Right kidney (tissue), 1 donor: ENCODE measurements around the gene ZFP57.

ENCODE experiments used
- DNase-seq: peaks from one replicate; pipeline ENCODE4 v3.0.0-alpha.2; 2016

Gene ZFP57

DNA sequence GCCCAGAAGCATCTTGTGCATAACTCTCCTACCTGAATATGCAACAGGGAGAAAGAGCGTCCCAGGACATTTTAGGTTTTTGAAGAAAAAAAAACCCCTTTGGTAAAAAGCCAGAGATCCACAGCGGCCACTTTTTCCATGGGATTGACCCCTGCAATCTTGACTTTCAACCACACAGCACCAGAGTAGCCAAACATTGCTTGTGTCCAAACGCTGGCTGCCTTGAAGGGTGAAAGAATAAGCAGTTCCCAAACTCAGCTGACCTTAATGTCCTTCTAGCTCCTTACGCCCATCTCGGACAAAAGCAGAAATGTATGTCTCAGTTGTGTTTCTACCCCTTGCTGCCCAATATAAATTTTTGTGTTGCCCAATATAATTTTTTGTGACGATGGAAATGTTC, 25.3 kb downstream of the ZFP57 start:
- DNase-seq, result no peak

DNA sequence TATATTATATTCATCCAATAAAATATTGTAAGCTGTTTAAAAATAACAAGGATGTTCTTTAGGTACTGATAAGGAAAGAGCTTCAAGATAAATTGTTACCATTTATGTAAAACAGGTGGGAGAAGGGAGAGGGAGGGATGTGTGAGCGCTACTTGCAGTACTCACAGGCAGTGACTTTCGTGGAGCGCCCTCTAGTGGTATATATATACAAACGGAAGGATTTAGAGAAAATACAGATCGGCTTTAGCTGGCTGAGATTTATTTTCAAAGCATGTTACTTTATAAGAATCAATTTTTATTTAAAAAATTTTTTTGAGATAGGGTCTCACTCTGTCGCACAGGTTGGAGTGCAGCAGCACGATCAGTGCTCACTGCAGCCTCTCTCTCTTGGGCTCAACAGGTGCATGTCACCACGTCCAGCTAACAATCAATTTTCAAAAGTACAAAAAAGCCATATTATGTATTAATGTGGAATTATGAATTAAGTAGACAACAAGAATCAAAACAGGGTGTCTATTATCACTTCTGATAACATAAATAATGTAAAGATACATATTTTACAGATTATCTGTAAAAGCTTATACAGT, 27.4 kb downstream of the ZFP57 start:
- DNase-seq, result no peak

DNA sequence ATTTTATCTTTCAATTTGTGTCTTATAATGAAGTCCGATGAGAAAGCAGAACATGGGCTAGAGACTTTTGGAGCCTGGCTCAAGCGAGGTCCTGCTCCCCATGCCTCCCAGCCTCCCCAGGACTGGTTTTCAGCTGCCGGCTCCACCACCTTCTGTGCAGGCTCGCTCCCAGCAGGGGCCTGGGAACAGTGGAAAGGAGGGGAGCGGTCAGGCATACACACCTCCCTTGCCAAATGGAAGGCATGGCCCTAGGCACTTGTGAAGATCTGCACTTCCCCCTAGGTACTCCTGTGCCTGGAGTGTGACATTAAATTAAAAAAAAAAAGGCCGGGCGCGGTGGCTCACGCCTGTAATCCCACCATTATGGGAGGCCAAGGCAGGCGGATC, 28.8 kb downstream of the ZFP57 start:
- no peak for DNase-seq

DNA sequence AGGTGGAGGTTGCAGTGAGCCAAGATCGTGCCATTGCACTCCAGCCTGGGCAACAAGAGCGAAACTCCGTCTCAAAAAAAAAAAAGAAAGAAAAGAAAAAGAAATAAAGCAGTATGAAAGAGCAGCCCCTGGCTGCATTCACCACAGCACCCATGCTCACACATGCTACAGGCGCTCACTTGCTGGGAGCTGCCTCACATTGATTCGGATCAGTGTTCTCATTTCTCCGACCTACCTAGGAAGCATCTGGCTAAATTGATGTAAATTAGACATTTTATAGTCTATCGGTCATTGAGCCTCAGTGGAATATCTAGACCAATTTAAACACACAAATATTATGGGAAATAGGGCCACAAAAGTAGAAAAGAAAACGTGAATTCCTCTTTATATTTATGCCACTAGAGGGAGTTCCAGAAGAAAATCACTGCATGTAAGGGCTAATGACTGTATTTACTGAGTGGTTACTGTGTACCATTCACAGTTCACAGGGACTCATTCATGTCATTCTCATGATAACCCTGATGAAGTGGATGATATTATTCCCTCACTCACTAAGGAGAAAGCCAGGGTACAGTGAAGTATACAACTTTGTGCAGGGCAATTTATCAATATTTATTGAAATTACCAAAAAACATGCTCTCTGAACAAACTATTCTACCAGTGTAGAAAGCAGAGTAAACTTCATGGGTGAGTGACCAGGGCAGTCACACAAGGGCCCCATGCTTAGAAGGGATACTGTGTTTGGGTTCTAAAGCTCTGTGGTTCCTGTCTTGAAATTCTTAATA, 29.3 kb downstream of the ZFP57 start:
- no peak for DNase-seq

DNA sequence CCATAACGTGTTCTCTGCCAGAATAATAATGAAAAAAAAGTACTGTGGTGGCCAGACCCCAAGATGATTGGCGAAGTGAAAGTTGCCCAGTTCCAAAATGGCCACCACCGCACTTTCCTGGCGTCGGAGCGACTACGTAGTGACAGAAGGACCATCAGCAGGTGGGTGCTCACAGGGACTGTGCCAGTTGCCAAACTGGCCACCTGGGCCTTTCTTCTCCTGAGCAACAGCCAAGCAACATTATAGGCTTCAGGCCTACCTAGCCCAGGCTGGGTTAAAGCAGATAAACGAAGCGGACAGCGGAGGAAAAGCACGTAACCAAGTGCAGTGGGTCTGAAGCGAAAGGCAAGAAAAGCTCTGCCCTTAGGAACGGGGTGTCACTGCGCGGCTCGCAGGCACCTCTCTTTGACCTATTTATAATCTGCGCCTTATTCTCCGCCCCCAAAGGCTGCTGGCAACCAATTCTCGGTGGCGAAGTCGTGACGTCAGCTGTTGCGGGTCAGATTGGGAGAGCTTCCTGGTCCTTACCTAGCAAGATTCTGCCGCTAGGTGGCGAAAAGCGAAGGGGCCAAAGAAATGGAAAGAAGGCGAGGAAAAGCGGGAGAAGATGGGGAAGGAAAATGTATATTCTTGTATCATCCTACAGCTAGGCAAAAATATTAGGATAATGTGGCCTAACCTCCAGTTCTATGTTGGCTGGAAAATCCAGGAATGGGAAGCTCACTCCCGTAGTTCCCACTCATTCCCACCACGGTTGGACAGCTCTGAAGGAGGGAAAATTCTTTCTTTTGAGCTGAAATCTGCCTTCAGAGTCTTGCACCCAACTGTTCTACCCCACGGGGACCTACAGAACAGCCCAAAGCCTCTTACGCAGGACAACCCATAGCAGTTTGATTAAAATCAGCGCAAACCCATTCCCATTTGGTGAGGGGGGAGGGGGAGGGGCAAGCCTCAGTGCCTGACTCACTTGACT, 31.0 kb downstream of the ZFP57 start:
- DNase-seq, result peak; percentile 89

DNA sequence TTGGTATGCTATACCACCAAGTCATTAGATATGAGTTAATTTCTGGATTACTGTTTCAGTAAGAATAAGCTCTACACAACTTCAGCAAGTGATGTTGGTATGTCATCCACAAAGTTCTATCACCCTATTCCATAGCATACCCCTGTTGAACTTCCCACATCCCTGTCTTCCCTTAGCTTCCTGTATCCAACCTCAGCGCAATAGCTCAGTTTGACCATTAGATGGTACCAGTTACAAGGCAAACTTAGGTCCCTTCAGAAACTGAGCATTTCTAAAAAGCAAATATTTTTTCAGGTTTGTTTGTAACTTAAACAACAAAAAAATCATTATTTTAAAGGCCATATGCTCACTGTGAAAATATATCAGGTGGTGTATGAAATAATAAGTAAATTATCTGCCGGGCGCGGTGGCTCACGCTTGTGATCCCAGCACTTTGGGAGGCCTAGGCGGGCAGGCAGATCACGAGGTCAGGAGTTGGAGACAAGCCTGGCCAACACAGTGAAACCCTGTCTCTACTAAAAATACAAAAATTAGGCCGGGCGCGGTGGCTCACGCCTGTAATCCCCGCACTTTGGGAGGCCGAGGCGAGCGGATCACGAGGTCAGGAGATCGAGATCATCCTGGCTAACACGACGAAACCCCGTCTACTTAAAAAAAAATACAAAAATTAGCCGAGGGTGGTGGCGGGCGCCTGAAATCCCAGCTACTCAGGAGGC, 32.9 kb downstream of the ZFP57 start:
- no peak for DNase-seq

DNA sequence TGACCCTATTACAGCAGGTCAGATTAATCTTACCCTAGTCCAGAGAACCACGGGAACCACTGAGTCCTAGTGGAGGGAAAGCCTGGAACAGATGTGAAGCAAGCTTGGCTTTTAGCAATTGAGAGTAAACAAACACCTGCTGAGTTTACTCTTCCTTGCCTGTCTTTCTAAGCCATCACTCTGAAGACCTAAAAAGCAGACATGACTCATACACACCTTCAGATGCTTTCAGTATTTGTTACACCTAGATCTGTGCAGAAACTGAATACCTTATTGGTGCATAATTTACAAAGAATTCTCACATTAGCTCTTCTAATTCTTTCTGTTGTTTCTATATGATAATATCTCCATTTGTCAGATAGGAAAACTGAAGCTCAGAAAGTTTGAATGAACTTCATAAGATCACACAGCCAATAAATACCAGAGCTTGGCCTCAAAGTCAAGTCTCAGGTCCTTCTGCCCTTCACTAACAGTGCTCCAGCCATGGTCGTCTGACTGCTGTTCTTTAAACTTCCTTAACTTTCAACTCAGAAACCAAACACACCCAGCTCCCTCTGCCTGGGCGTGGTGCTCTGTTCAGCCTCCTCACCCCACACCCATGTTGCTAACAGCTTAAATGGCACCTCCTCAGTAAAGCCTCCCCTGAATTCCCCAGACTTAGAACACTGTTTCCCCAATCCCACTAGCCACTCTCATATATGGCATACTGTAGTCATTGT, 39.4 kb downstream of the ZFP57 start:
- no peak for DNase-seq

DNA sequence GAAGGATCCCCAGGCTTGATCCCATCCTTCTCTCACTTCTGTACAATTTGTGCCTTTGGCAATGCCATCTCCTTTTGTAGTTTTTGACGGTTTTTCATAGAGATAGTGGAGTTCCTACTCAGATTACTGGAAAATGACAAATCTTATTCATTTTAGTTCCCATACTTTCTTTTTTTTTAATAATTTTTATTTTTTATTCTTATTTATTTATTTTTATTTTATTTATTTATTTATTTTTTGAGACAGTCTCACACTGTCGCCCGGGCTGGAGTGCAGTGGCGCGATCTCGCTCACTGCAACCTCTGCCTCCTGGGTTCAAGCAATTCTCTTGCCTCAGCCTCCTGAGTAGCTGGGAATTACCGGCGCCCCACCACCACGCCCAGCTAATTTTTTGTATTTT, 43.7 kb downstream of the ZFP57 start:
- no peak for DNase-seq

DNA sequence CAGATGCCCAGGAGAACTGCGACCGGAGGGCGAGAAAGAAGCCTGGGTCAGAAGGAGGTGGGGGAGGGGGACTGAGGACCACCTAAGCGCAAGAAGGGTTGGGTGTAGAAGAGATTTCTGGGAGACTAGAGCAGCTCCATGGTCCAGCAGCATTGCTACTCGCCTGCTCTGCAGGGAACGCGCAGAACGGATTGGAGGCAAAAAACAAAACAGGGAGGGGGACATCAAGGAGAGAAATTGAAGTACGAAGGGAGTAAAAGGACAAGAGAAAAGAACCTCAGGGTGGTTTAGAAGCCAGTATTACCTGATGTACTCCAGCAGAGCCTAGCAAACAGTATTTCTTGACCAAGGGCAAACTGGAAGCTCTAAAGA, 47.4 kb downstream of the ZFP57 start:
- no peak for DNase-seq

DNA sequence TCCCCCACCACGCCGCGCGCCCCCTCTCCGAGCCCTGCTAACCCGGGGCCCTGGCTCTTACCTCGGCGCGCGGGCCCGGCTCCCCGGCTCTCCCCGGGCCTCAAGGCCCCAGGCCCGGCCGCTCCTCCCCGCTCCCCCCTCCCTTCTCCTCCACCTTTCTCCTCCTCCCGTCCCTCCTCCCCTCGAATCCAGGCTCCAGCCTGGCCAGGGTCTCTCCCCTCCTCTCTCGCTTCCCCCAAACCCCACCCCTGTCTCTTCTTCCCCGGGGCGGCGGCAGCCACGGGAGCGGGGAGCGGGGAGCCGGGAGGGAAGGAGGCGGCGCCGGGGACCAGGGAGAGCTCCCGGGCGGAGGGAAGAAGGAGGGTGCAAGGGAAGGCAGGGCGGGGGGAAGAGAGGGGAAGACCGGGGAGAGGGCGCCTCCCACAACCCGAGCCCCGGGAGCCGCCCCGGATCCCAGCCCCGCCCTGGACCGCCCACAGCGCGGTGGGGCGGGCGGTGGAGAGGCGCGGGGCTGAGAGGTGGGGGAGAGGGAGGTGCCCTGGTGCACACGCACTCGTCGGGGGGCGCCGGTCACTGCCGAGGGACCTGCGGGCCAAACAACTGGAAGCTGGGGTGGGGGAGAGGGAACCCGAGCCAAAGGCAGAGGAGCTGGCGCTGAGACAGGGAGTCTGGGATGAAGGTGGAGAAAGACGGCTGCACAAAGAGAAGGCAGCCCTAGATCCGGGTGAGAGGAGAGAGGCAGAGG, 48.0 kb downstream of the ZFP57 start, which contains the start of gene GABBR1:
TSS of gene GABBR1 (minus strand) at position 395 of the 745 bp plus-strand sequence. CDS start 798 bp downstream, outside the sequence.
- DNase-seq, result peak; percentile 87

DNA sequence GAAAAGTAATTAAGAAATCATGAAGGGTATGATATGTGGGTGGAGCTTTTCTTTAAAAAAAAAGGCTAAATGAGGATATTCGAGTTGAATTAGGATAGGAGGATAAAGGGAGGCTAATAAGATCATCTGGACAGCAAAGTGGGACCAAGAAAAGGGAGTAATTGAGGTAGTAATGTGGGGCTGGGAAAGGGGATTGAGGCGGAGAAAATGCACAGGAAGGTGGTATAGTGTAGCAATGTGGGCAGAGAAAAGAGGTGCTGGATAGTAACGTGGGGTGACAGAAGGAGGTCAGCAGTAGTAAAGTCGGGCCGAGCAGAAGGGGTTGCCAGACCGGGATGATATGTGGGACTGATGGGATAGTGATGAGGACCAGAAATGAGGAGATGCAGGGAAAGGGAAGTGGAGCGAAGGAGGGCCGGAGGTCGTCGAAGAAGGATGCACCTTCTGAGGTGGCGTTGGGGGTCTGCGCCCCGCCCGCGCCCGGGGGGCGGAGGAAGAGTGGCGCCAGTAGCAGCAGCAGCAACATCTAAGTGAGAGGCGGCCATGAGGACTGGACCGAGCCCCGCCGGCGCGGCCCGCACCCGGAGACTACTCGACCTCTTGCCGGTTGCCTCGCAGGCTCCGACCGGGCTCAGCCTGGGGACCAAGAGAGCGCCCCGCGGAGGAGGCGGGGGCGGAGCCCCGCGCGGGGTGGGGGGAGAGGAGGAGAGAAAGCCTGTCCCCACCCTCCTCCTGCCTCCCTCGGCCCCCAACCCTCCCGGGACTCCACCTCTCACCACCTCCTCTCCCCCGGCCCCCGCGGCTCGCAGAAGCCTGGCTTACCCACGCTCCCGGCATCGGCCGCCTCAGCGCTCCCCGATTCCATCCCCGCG, 48.9 kb downstream of the ZFP57 start:
- DNase-seq, result peak; percentile 63

DNA sequence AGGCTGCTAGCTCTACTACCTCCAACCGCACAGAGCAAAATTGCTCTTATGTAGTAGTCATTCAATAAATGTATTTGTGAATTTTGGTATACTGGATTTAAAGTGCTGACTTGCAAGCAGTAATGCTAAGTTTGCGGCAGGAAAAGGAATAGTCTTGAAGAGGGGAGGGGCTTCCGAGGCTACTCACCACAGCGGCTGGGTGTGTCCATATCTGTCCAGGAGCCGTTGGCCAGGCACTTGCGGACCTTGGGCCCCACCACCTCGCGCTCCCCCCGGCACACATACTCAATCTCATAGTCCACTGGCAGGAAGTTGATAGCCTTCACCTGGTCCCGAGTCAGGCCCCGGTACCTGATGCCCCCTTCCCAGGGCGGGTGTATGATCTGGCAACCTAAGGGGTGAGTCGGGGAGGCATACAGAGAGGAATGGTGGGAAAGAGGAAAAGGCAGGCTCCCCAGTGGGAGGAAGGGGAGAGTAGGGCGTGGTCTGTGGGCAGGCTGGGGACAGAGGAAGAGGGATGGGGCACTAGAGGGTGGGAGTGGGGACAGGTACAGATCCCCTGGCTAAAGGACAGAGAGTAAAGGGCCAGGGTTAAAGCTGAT, 49.6 kb downstream of the ZFP57 start:
- DNase-seq, result no peak

DNA sequence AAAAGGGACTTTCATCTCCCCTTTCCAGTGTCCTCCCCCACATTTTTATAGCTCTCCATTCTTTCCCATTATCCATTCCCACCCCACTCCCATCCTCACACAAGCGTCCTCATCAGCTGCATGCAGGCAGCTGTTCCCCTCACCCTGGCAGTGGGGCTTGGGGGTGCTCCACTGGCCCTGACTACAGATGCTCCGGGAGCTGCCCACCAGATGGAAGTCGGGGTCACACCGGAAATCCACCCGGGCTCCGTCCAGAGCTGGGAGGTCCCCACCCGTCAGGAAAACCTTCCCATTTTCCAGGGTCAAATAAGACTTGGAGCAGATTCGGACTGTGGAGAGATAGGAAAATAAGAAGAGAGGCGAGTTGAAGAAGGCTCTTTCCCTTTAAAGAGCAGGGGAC, 50.6 kb downstream of the ZFP57 start:
- no peak for DNase-seq

DNA sequence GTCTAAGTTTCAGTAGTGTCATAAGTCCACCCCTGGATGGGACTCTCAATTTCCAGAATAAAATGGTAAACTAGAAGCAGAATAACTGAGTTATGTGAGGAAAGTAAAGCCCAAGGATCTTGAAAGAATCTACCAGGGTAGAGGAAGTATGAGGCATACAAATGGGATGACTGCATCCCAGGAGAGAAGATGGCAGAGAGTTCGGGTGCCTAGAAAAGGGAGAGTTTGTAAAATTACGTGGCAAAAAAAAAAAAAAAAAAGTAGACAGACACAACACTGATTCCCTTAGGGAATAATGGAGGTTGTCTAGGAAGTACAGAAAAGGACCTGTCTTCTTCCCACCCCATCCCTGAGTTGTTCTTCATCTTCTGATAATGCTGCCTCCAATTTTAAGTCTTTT, 51.4 kb downstream of the ZFP57 start:
- DNase-seq, result no peak

DNA sequence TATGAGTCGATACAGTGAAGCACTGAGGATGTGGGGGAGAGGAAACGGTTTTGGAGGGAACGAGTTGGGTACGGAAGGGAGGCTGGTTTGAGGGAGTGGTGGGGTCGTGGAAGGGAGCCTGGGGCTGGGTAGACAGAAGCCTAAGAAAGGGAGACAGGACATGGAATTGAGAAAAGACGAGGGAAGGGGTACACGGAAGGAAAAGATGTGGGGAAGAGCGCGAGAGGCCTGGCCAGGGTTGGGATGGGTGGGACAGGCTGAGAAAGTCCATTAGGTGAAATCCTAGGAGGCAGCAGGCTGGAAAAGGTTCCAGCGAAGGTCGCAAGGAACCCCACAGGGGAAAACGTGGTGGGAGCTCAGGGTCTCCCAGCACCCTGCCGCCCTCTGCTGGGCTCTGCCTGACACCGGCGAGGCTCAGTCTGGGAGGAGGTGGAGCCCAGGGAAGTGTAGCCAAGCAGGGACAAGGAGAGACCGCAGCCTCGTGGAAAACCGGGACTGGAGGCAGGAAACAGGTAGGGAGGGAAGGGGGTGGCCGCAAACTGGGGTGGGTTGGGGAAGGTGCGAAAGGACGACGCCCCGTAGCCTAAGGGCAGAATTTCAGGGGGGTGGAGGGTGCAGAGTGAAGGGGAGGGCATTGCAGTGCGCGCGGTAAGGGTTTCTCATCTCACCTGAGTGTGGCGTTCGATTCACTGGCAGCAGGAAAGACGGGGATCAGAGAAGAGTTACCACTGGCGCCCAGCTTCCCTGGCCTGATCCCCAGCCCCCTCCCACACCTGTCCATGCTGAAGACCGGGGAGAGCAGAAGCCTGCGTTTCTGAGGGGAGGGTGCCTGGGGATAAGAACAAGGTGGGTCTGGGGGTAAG, 52.3 kb downstream of the ZFP57 start:
- peak; percentile 81 for DNase-seq

DNA sequence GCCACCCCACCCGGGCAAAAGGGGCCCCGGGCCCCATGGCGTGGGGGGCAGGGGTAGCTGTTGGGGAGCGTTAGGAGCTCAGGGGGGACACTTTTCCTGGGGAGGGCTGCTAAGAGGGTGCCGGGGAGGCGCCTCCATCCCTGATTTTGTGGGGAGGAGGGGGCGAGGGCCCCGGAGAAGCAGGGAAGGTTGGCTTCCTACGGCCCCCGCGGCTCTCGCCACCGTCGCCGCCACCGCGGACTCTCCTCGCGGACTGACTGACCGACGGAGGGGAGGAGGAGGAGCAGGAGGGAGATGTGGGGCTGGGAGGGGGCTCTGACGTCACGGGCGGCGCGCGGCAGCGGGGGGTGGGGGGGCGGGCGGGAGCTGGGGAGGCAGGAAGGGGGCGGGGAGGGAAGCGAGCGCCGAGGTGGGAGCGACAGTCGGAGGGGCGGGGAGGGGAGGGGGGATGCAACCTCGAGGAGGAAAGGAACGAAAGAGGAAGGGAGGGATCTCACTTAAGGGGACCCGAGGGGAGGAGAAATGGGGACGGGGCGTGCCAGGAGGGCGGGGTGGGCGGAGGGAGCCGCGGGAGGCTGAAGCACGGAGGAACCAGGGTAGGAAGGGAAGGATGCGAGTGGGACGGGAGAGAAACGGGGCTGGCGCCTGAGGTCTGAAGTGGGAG, 53.1 kb downstream of the ZFP57 start:
- peak; percentile 56 for DNase-seq

DNA sequence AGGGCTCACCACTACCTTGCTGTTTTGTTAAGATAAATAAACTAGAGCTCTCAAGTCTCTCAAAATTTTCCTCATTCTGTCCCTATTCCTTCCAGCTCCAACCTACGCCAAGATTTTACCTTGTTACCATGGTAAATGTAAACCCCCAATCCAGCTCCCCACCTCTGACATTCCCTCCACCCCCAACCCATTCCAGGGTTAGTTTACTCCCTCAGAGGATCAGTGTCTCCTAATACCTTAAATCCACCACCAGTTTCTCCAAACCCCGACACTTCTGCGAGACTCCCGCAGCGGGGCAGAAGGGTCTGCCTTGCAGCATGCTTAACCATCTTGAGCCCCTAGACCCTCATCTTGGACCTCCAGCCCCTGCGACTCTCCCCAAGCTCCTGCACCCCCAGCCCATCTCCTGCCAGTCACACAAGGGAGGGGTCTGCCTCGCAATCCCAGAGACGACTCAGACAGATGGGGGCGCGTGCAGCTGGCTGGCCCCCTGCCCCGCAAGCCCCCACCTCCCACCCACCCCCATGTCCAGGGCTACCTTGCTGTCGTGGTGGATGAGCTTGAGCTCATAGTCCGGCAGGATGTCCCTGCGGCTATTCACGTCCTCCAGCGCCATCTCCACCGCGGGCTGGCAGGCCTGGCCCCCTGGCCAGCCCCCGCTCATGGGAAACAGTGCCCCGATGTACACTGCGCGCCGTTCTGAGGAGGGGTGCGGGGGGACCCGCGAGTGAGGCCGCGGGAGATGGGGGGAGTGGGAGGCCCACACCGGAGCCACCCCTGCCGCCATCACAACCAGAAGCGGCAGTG, 53.8 kb downstream of the ZFP57 start:
- DNase-seq, result no peak
